CD14-positive monocyte (primary cell): Measurements from ENCODE around the gene RAF1. TPM values are rescaled to one million over a fixed set of nuclear protein-coding genes. Genes with fewer than 3 reads are reported as not detected.

Source experiments
- DNase-seq, 3 donors: peaks; one replicate each; pipeline ENCODE4 v3.0.0-alpha.2; 2011 to 2022
- H2AFZ ChIP-seq: 2 replicates; pipeline ENCODE4 v1.6.0; 2012; ENCODE audit warnings: mild to moderate bottlenecking, low read depth, low read length, inconsistent platforms; ENCODE audit not compliant: insufficient read depth, poor library complexity, severe bottlenecking
- H3K27ac ChIP-seq, 2 donors: 1 replicate in 1 of 2; 2 replicates in 1 of 2; pipeline ENCODE4 v1.5.1; 2012 to 2013; ENCODE audit warnings: low read length in 2 of 2, control low read depth in 1 of 2, inconsistent platforms in 1 of 2, low read depth in 1 of 2, mild to moderate bottlenecking in 1 of 2
- H3K27me3 ChIP-seq, 2 donors: one replicate each; pipeline versions ENCODE4 v1.6.0 to v1.6.1; 2011 to 2013; ENCODE audit warnings: low read length in 2 of 2; ENCODE audit not compliant: control insufficient read depth in 2 of 2, insufficient read depth in 2 of 2
- H3K36me3 ChIP-seq, 2 donors: replicated peaks in 1 of 2; 1 replicate in 1 of 2; 2 replicates in 1 of 2; pipeline versions ENCODE4 v1.5.1 to v1.6.1; 2012 to 2013; ENCODE audit warnings: low read length in 2 of 2, control low read depth in 1 of 2, inconsistent platforms in 1 of 2, mild to moderate bottlenecking in 1 of 2; ENCODE audit not compliant: insufficient read depth in 2 of 2, control insufficient read depth in 1 of 2
- H3K4me1 ChIP-seq, 2 donors: 1 replicate in 1 of 2; 2 replicates in 1 of 2; pipeline versions ENCODE4 v1.5.1 to v1.6.1; 2012 to 2013; ENCODE audit warnings: low read length in 2 of 2, control low read depth in 1 of 2, inconsistent platforms in 1 of 2, mild to moderate bottlenecking in 1 of 2, moderate library complexity in 1 of 2; ENCODE audit not compliant: insufficient read depth in 2 of 2, control insufficient read depth in 1 of 2
- H3K4me2 ChIP-seq: replicated peaks from 2 replicates; pipeline ENCODE3; 2012; ENCODE audit warnings: low read length, moderate library complexity, mild to moderate bottlenecking; ENCODE audit not compliant: poor library complexity, severe bottlenecking; ENCODE audit errors: extremely low read depth
- H3K4me3 ChIP-seq, 3 experiments: fragments of 200-600 bp in 1 of 3; sonication (generic) in 1 of 3; replicated peaks in 1 of 3; 1 replicate in 2 of 3; 2 replicates in 1 of 3; pipeline ENCODE4 v1.5.1; 2011 to 2013; ENCODE audit warnings: low read length in 3 of 3, mild to moderate bottlenecking in 3 of 3, control low read depth in 2 of 3, low read depth in 2 of 3, inconsistent platforms in 1 of 3, moderate library complexity in 1 of 3
- H3K79me2 ChIP-seq: 2 replicates; pipeline ENCODE4 v1.6.0; 2012; ENCODE audit warnings: mild to moderate bottlenecking, control low read depth, inconsistent platforms, low read length, moderate library complexity; ENCODE audit not compliant: insufficient read depth
- H3K9ac ChIP-seq: 2 replicates; pipeline ENCODE4 v1.6.0; 2017; ENCODE audit warnings: low read length, mild to moderate bottlenecking; ENCODE audit not compliant: insufficient read depth, poor library complexity, severe bottlenecking
- H3K9me3 ChIP-seq, 2 donors: replicated peaks in 1 of 2; 1 replicate in 1 of 2; 2 replicates in 1 of 2; pipeline versions ENCODE4 v1.5.1 to v1.6.1; 2012 to 2013; ENCODE audit warnings: low read length in 2 of 2, control low read depth in 1 of 2; ENCODE audit not compliant: control insufficient read depth in 1 of 2, insufficient read depth in 1 of 2
- H4K20me1 ChIP-seq: 2 replicates; pipeline ENCODE4 v1.6.0; 2012; ENCODE audit warnings: mild to moderate bottlenecking, low read length, control low read depth, moderate library complexity; ENCODE audit not compliant: insufficient read depth
- H3K27ac Mint-ChIP-seq, 7 donors: one replicate each; pipeline ENCODE4 v1.8.0; 2020; ENCODE audit warnings: mild to moderate bottlenecking in 7 of 7, mixed read lengths in 7 of 7, moderate library complexity in 6 of 7, inconsistent platforms in 2 of 7
- H3K27me3 Mint-ChIP-seq, 3 donors: one replicate each; pipeline ENCODE4 v1.8.0; 2021 to 2022; ENCODE audit warnings: low read depth in 3 of 3, mild to moderate bottlenecking in 3 of 3, mixed read lengths in 3 of 3, moderate library complexity in 3 of 3, inconsistent platforms in 1 of 3
- H3K36me3 Mint-ChIP-seq, 2 donors: one replicate each; pipeline ENCODE4 v1.8.0; 2020; ENCODE audit warnings: mixed read lengths in 2 of 2, inconsistent platforms in 1 of 2, mild to moderate bottlenecking in 1 of 2
- H3K4me1 Mint-ChIP-seq: one replicate; pipeline ENCODE4 v1.8.0; 2020; ENCODE audit warnings: mild to moderate bottlenecking, mixed read lengths
- H3K4me3 Mint-ChIP-seq, 2 donors: one replicate each; pipeline ENCODE4 v1.8.0; 2020; ENCODE audit warnings: mild to moderate bottlenecking in 2 of 2, mixed read lengths in 2 of 2, moderate library complexity in 1 of 2
- H3K9me3 Mint-ChIP-seq, 7 donors: one replicate each; pipeline ENCODE4 v1.8.0; 2020 to 2022; ENCODE audit warnings: mixed read lengths in 7 of 7, mild to moderate bottlenecking in 6 of 7, moderate library complexity in 6 of 7, inconsistent platforms in 2 of 7
- CTCF ChIP-seq: fragments of 200-600 bp; IDR thresholded peaks from one replicate; pipeline ENCODE4 v1.8.0; 2022; ENCODE audit warnings: antibody characterized with exemption, mild to moderate bottlenecking
- WGBS: methylation state at CpG from one replicate; pipeline ENCODE4 v1.1.5; 2013; ENCODE audit warnings: missing lambda C conversion rate; ENCODE audit not compliant: insufficient coverage; 5-methylcytosine and 5-hydroxymethylcytosine counted together
- intact Hi-C, 2 donors: fragments of 100-400 bp; cut with micrococcal nuclease; formaldehyde crosslinking; loops; one replicate each; pipeline versions ENCODE4 v1.15.0 to v1.15.1; 2023
- polyA plus RNA-seq, 3 donors: library from polyadenylated mRNA; depleted of rRNA in 1 of 3; unstranded in 2 of 3; stranded (reverse) in 1 of 3; fragments of 300-500 nt in 2 of 3; fragments of >200 nt in 1 of 3; fragmentation: Illumina TruSeq in 2 of 3; gene quantifications; 1 replicate in 2 of 3; 2 replicates in 1 of 3; pipeline ENCODE4 v1.2.3, GENCODE V29; 2012 to 2021

Gene RAF1
- polyA plus RNA-seq, 3 donors: 73.0 to 181 (median 79.5) TPM

DNA sequence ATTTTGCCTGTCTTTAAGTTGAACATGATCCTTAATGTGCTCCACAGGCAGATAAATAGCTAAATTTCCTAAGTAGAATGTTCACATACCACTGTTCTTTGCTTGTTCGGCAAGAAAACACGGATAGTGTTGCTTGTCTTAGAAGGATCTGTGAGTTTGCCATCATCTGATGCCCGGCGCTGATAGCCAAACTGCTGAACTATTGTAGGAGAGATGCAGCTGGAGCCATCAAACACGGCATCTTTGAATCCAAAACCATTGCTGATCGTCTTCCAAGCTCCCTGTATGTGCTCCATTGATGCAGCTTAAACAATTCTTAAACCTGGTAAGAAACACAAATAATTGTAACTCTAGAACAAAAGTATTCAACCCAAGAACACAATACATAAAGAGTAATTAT, 45.5 kb downstream of the RAF1 start:
- no peaks in the 10 kb centered on the region for H3K4me1 ChIP-seq

GRCh38 chr3:12615266-12615665, 48.7 kb downstream of the RAF1 start:
- Histone ChIP-seq H3K79me2 (peaks cover 99% of the 10 kb centered on the region), H3K4me3 (no peak overlapping the region), H3K36me3 (peaks cover 63 to 82% of the 10 kb centered on the region in 2 donors), H3K9me3 (no peaks in the 10 kb centered on the region), H2AFZ (no peak overlapping the region), H4K20me1 (peaks cover 100% of the 10 kb centered on the region), H3K27me3 (no peaks in the 10 kb centered on the region), H3K4me2 (no peak overlapping the region), H3K4me1 (no peaks in the 10 kb centered on the region), H3K9ac (no peak overlapping the region), H3K27ac (peak overlapping the region in 1 of 2 donors; percentile 53)
- no peaks in the 10 kb centered on the region for H3K9me3 Mint-ChIP-seq
- H3K4me1 Mint-ChIP-seq: peaks cover 2% of the 10 kb centered on the region
- H3K27me3 Mint-ChIP-seq: no peaks in the 10 kb centered on the region
- intact Hi-C loops: no loop called here
- H3K27ac Mint-ChIP-seq: peak overlapping the region in 5 of 7 donors; percentile 13 to 80 (median 61)
- TF ChIP-seq CTCF: no peak
- DNase-seq: no peak
- H3K4me3 Mint-ChIP-seq: no peak overlapping the region
- H3K36me3 Mint-ChIP-seq: peaks cover 45 to 76% of the 10 kb centered on the region in 2 donors
- WGBS: no CpG with 5 or more reads among the region's 4 CpGs

More for the DNA sequence above, 45.5 kb downstream of the RAF1 start:
- Histone ChIP-seq H3K27me3 (no peaks in the 10 kb centered on the region), H3K4me3 (no peak overlapping the region), H3K4me2 (no peak overlapping the region), H3K9ac (no peak overlapping the region), H3K36me3 (peaks cover 44 to 55% of the 10 kb centered on the region in 2 donors), H3K9me3 (no peaks in the 10 kb centered on the region), H3K79me2 (peaks cover 100% of the 10 kb centered on the region), H4K20me1 (peaks cover 100% of the 10 kb centered on the region), H2AFZ (no peak overlapping the region), H3K27ac (no peak overlapping the region)
- Mint-ChIP-seq H3K27me3 (no peaks in the 10 kb centered on the region), H3K4me3 (no peak overlapping the region), H3K27ac (peak overlapping the region in 1 of 7 donors; percentile 25), H3K36me3 (peaks cover 35 to 63% of the 10 kb centered on the region in 2 donors), H3K9me3 (no peaks in the 10 kb centered on the region), H3K4me1 (peaks cover 19% of the 10 kb centered on the region)
- no peak for DNase-seq
- TF ChIP-seq CTCF: no peak
- WGBS: 100% methylated on average over 3 of the region's 6 CpGs
- intact Hi-C loops: no loop called here
